Transverse colon (tissue), 4 donors: ENCODE results near the gene ELMO3. TPM values are rescaled to one million over a fixed set of nuclear protein-coding genes. Genes with fewer than 3 reads are reported as not detected.

Source experiments
- DNase-seq: peaks from one replicate; pipeline ENCODE4 v3.0.0-alpha.2; 2019
- H3K27ac ChIP-seq, 4 donors: fragments of 200-600 bp; sonication (generic); 2 replicates each; pipeline ENCODE4 v1.5.1; 2016 to 2018; ENCODE audit warnings: inconsistent platforms in 4 of 4
- H3K27me3 ChIP-seq: fragments of 200-600 bp; sonication (generic); 2 replicates; pipeline ENCODE4 v1.5.1; 2017; ENCODE audit warnings: inconsistent platforms
- H3K36me3 ChIP-seq, 4 donors: fragments of 200-600 bp; sonication (generic); 2 replicates each; pipeline ENCODE4 v1.5.1; 2017 to 2019; ENCODE audit warnings: inconsistent platforms in 4 of 4
- H3K4me1 ChIP-seq, 4 donors: fragments of 200-600 bp; sonication (generic); 2 replicates each; pipeline ENCODE4 v1.5.1; 2017 to 2020; ENCODE audit warnings: inconsistent platforms in 4 of 4
- H3K4me3 ChIP-seq, 4 donors: fragments of 200-600 bp; sonication (generic); 1 replicate in 1 of 4; 2 replicates in 3 of 4; pipeline versions ENCODE4 v1.5.1 to v1.6.1; 2017 to 2019; ENCODE audit warnings: inconsistent platforms in 4 of 4
- H3K9me3 ChIP-seq, 2 donors: fragments of 200-600 bp; sonication (generic); 2 replicates each; pipeline ENCODE4 v1.5.1; 2017 to 2019; ENCODE audit warnings: inconsistent platforms in 2 of 2
- CTCF ChIP-seq, 5 experiments: fragments of 200-600 bp in 3 of 5; fragments of 450-650 bp in 2 of 5; sonication (generic) in 3 of 5; IDR thresholded peaks; 1 replicate in 2 of 5; 2 replicates in 3 of 5; pipeline ENCODE4 v1.5.1; 2016 to 2017; ENCODE audit warnings: antibody characterized with exemption in 5 of 5, inconsistent platforms in 3 of 5, mild to moderate bottlenecking in 2 of 5, moderate library complexity in 1 of 5
- EP300 ChIP-seq: sonication (generic); formaldehyde crosslinking; IDR thresholded peaks from one replicate; pipeline ENCODE4 v1.6.1; 2017; ENCODE audit warnings: antibody characterized with exemption, low read depth
- POLR2A ChIP-seq: fragments of 450-650 bp; IDR thresholded peaks from one replicate; pipeline ENCODE4 v1.6.1; 2016; ENCODE audit warnings: antibody characterized with exemption, mild to moderate bottlenecking, moderate library complexity
- POLR2AphosphoS5 ChIP-seq, 3 donors: sonication (generic); formaldehyde crosslinking; IDR thresholded peaks; one replicate each; pipeline ENCODE4 v1.6.1; 2016; ENCODE audit warnings: antibody characterized with exemption in 3 of 3
- WGBS, 2 donors: methylation state at CpG; one replicate each; pipeline ENCODE4 v1.1.5; 2018; ENCODE audit warnings: low coverage in 1 of 2; 5-methylcytosine and 5-hydroxymethylcytosine counted together
- in situ Hi-C, 4 donors: fragments of 200-750 bp; cut with MboI; loops; one replicate each; pipeline versions ENCODE4 v1.15.0 to v1.15.1; 2017; ENCODE audit warnings: low sequenced_read_pairs in 3 of 4, low pct_ligation_motif_present in 1 of 4, low pct_unique_long_range_greater_than_20kb in 1 of 4
- intact Hi-C: fragments of 100-400 bp; cut with DNase I; formaldehyde crosslinking; loops from one replicate; pipeline ENCODE4 v1.15.1; 2023; ENCODE audit warnings: low total_unique reads
- total RNA-seq, 4 donors: library from RNA; depleted of rRNA; stranded (reverse); fragments of >200 nt; gene quantifications; one replicate each; pipeline ENCODE4 v1.1.0, GENCODE V29; 2016

The ELMO3 gene
- total RNA-seq, 4 donors from 2014 or later: 61.0 to 91.5 (median 77.7) TPM

GRCh38 chr16:67162506-67163163, 36.3 kb upstream of the ELMO3 start:
- Histone ChIP-seq H3K27ac (peak overlapping the region; percentile 11 to 72 (median 58)), H3K4me3 (peak overlapping the region in 2 of 4 donors; percentile 29 to 38), H3K27me3 (peaks cover 56% of the 10 kb centered on the region), H3K4me1 (peaks cover 15 to 73% (median 52%) of the 10 kb centered on the region in 4 donors), H3K36me3 (no peaks in the 10 kb centered on the region), H3K9me3 (no peaks in the 10 kb centered on the region)
- intact Hi-C loops: no loop called here
- in situ Hi-C loops: loop anchor here in 2 of 4 donors (25.0 kb wide), 2 partner anchors 175 to 200 kb away; partner anchors contain the start of genes CES3 (in 1 of the 2) and CES4A (in 1 of the 2)
- TF ChIP-seq POLR2A (no peak), POLR2AphosphoS5 (IDR thresholded peaks at IDR 0.05) (no peak), CTCF (IDR thresholded peaks at IDR 0.05) (no peak), EP300 (no peak)
- DNase-seq: no peak
- WGBS, 2 donors: 55% methylated on average over 44 of the region's 44 CpGs; no CpG with 5 or more reads in 1 of the 2 donors

GRCh38 chr16:67163164-67163998, 35.5 kb upstream of the ELMO3 start:
- no peaks in the 10 kb centered on the region for H3K9me3 ChIP-seq
- H3K4me3 ChIP-seq: peak overlapping the region in 2 of 4 donors; percentile 29 to 38
- peaks cover 15 to 67% (median 49%) of the 10 kb centered on the region in 4 donors for H3K4me1 ChIP-seq
- H3K27ac ChIP-seq: peak overlapping the region; percentile 11 to 72 (median 58)
- peaks cover 56% of the 10 kb centered on the region for H3K27me3 ChIP-seq
- intact Hi-C loops: no loop called here
- WGBS, 2 donors: 38% methylated on average over 82 of the region's 99 CpGs; no CpG with 5 or more reads in 1 of the 2 donors
- H3K36me3 ChIP-seq: no peaks in the 10 kb centered on the region
- TF ChIP-seq POLR2A: no peak
- TF ChIP-seq CTCF (IDR thresholded peaks at IDR 0.05): no peak
- TF ChIP-seq POLR2AphosphoS5 (IDR thresholded peaks at IDR 0.05): peak in 1 of 3 donors; percentile 41
- TF ChIP-seq EP300: no peak
- no peak for DNase-seq
- in situ Hi-C loops: loop anchor here in 2 of 4 donors (25.0 kb wide), 2 partner anchors 176 to 201 kb away; partner anchors contain the start of genes CES3 (in 1 of the 2) and CES4A (in 1 of the 2)

GRCh38 chr16:67163999-67164558, 34.9 kb upstream of the ELMO3 start:
- Histone ChIP-seq H3K9me3 (no peaks in the 10 kb centered on the region), H3K27me3 (peaks cover 56% of the 10 kb centered on the region), H3K4me1 (peaks cover 15 to 61% (median 45%) of the 10 kb centered on the region in 4 donors), H3K36me3 (no peaks in the 10 kb centered on the region), H3K4me3 (peak overlapping the region in 2 of 4 donors; percentile 29 to 38), H3K27ac (peak overlapping the region; percentile 11 to 72 (median 58))
- intact Hi-C loops: no loop called here
- in situ Hi-C loops: loop anchor here in 2 of 4 donors (25.0 kb wide), 2 partner anchors 177 to 202 kb away; partner anchors contain the start of genes CES3 (in 1 of the 2) and CES4A (in 1 of the 2)
- no peak for DNase-seq
- WGBS, 2 donors: 2% methylated on average over 28 of the region's 34 CpGs; no CpG with 5 or more reads in 1 of the 2 donors
- TF ChIP-seq POLR2AphosphoS5 (IDR thresholded peaks at IDR 0.05) (no peak), POLR2A (no peak), CTCF (IDR thresholded peaks at IDR 0.05) (no peak), EP300 (no peak)
